PFSK-1 (cell line): Measurements from ENCODE around the gene PAX8.

Source experiments
- REST ChIP-seq, 2 experiments: IDR thresholded peaks; 2 replicates each; pipeline versions ENCODE4 v1.6.1 to v1.8.0; 2011 to 2012; ENCODE audit warnings: low read depth in 2 of 2, low read length in 2 of 2, control low read depth in 1 of 2, inconsistent platforms in 1 of 2, mild to moderate bottlenecking in 1 of 2, moderate library complexity in 1 of 2; ENCODE audit not compliant: insufficient read depth in 1 of 2
- TAF1 ChIP-seq: IDR thresholded peaks from 2 replicates; pipeline ENCODE4 v1.6.1; 2012; ENCODE audit warnings: low read length, control low read depth, borderline replicate concordance; ENCODE audit not compliant: insufficient read depth

GRCh38 chr2:113253453-113253852 lies 25.3 kb downstream of the PAX8 start:
- no peak for TF ChIP-seq REST (IDR thresholded peaks at IDR 0.05; ENCODE audit: insufficient read depth in 1 of 2, low read depth in 2 of 2, low read length in 2 of 2)
- TF ChIP-seq TAF1 = no peak
